Measurements from ENCODE around the gene THEMIS.

Gene THEMIS

GRCh38 chr6:127821431-127821830 is 79.4 kb downstream of the THEMIS start:
- Histone ChIP-seq H3K4me3 (ENCODE audit: low read depth, low read length, poor library complexity, severe bottlenecking) (no peak overlapping the region), H3K27ac (ENCODE audit: low read depth, low read length, poor library complexity, severe bottlenecking) (no peak overlapping the region), H2AFZ (ENCODE audit: low read length) (no peak overlapping the region), H3K27me3 (ENCODE audit: insufficient read depth, low read length) (no peaks in the 10 kb centered on the region), H3K9me3 (ENCODE audit: low read length) (no peaks in the 10 kb centered on the region), H3K4me1 (ENCODE audit: insufficient read depth, low read length, severe bottlenecking) (no peaks in the 10 kb centered on the region), H4K20me1 (ENCODE audit: insufficient read depth, low read length) (no peaks in the 10 kb centered on the region), H3K9me2 (ENCODE audit: low read depth, low read length) (no peaks in the 10 kb centered on the region), H3K36me3 (ENCODE audit: insufficient read depth, low read length) (no peaks in the 10 kb centered on the region), H3K9ac (ENCODE audit: low read length) (no peak overlapping the region), H3F3A (ENCODE audit: insufficient read depth, low read length) (no peaks in the 10 kb centered on the region), H3K4me2 (ENCODE audit: low read length) (no peak overlapping the region), H3K79me2 (ENCODE audit: insufficient read depth, low read length) (no peaks in the 10 kb centered on the region)
- TF ChIP-seq, protein P1, sequence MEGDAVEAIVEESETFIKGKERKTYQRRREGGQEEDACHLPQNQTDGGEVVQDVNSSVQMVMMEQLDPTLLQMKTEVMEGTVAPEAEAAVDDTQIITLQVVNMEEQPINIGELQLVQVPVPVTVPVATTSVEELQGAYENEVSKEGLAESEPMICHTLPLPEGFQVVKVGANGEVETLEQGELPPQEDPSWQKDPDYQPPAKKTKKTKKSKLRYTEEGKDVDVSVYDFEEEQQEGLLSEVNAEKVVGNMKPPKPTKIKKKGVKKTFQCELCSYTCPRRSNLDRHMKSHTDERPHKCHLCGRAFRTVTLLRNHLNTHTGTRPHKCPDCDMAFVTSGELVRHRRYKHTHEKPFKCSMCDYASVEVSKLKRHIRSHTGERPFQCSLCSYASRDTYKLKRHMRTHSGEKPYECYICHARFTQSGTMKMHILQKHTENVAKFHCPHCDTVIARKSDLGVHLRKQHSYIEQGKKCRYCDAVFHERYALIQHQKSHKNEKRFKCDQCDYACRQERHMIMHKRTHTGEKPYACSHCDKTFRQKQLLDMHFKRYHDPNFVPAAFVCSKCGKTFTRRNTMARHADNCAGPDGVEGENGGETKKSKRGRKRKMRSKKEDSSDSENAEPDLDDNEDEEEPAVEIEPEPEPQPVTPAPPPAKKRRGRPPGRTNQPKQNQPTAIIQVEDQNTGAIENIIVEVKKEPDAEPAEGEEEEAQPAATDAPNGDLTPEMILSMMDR (IDR thresholded peaks at IDR 0.05; ENCODE audit: low read length): no peak
- no peak for TF ChIP-seq EZH2 (IDR thresholded peaks at IDR 0.05; ENCODE audit: borderline replicate concordance, low read length)

DNA sequence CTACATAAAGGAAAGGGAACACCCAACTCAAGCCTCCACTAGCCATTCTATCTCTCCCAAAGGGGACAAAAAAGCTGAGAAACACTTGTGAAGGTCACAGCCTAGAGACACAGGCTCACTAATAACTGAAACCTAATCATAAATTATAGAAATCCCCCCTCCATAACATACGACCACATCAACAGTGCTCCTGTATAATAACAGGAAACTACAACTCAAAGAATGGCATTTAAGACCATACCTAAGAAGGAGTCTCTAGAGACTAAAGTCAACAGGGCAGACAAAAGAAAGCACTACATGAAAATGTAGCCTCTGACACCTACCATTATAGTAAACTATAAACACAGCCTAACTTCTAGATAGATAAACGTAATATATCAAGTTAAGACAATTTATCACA is 82.7 kb downstream of the THEMIS start:
- Histone ChIP-seq H2AFZ (ENCODE audit: low read length) (no peak overlapping the region), H3K79me2 (ENCODE audit: insufficient read depth, low read length) (no peaks in the 10 kb centered on the region), H3K9ac (ENCODE audit: low read length) (no peak overlapping the region), H3K4me3 (ENCODE audit: low read depth, low read length, poor library complexity, severe bottlenecking) (no peak overlapping the region), H3K4me1 (ENCODE audit: insufficient read depth, low read length, severe bottlenecking) (no peaks in the 10 kb centered on the region), H3K27ac (ENCODE audit: low read depth, low read length, poor library complexity, severe bottlenecking) (no peak overlapping the region), H3K4me2 (ENCODE audit: low read length) (no peak overlapping the region), H3K27me3 (ENCODE audit: insufficient read depth, low read length) (no peaks in the 10 kb centered on the region), H4K20me1 (ENCODE audit: insufficient read depth, low read length) (no peaks in the 10 kb centered on the region), H3F3A (ENCODE audit: insufficient read depth, low read length) (no peaks in the 10 kb centered on the region), H3K9me2 (ENCODE audit: low read depth, low read length) (no peaks in the 10 kb centered on the region), H3K9me3 (ENCODE audit: low read length) (no peaks in the 10 kb centered on the region), H3K36me3 (ENCODE audit: insufficient read depth, low read length) (no peaks in the 10 kb centered on the region)
- TF ChIP-seq, protein P1 (IDR thresholded peaks at IDR 0.05; ENCODE audit: low read length): no peak

- no peaks in the 10 kb centered on the region for H3K79me2 ChIP-seq (ENCODE audit: insufficient read depth, low read length)
- H3K27me3 ChIP-seq (ENCODE audit: insufficient read depth, low read length): no peaks in the 10 kb centered on the region
- H3K9me3 ChIP-seq (ENCODE audit: low read length): no peaks in the 10 kb centered on the region
- TF ChIP-seq, protein P1 (IDR thresholded peaks at IDR 0.05; ENCODE audit: low read length): no peak
- TF ChIP-seq EZH2 (IDR thresholded peaks at IDR 0.05; ENCODE audit: borderline replicate concordance, low read length): no peak
- no peak overlapping the region for H3K4me2 ChIP-seq (ENCODE audit: low read length)
- no peak overlapping the region for H2AFZ ChIP-seq (ENCODE audit: low read length)
- no peaks in the 10 kb centered on the region for H3F3A ChIP-seq (ENCODE audit: insufficient read depth, low read length)
- H3K9ac ChIP-seq (ENCODE audit: low read length): no peak overlapping the region
- no peaks in the 10 kb centered on the region for H3K9me2 ChIP-seq (ENCODE audit: low read depth, low read length)
- H3K4me1 ChIP-seq (ENCODE audit: insufficient read depth, low read length, severe bottlenecking): no peaks in the 10 kb centered on the region
- H3K36me3 ChIP-seq (ENCODE audit: insufficient read depth, low read length): no peaks in the 10 kb centered on the region
- H3K4me3 ChIP-seq (ENCODE audit: low read depth, low read length, poor library complexity, severe bottlenecking): no peak overlapping the region
- H3K27ac ChIP-seq (ENCODE audit: low read depth, low read length, poor library complexity, severe bottlenecking): no peak overlapping the region
- H4K20me1 ChIP-seq (ENCODE audit: insufficient read depth, low read length): no peaks in the 10 kb centered on the region
Observed at GRCh38 chr6:127816643-127817042, 84.2 kb downstream of the THEMIS start.

Data from OCI-LY1 (cell line).